Activated CD4-positive, alpha-beta memory T cell treated with anti-CD3 and anti-CD28 coated beads for 36 hours (primary cell): ENCODE data around the gene CAMK2G. TPM values are rescaled to one million over a fixed set of nuclear protein-coding genes. Genes with fewer than 3 reads are reported as not detected.
"Not testable (repeated sequence)": the region's sequence is repeated elsewhere in the genome, so short reads cannot be mapped to it uniquely, and the experiment has no call there.

Experiments used
- CTCF ChIA-PET: fragments of 350-600 bp; sonication (Branson Sonifier 250); formaldehyde crosslinking; loops from one replicate; lab custom pipeline; 2021; ENCODE audit warnings: antibody characterized with exemption, inconsistent platforms; lab: Charles Lee
- POLR2A ChIA-PET: fragments of 350-600 bp; sonication (Branson Sonifier 250); formaldehyde crosslinking; loops from one replicate; lab custom pipeline; 2021; ENCODE audit warnings: antibody characterized with exemption; lab: Charles Lee
- DNase-seq: peaks from one replicate; pipeline ENCODE4 v3.0.0-alpha.2; 2020
- H3K27ac Mint-ChIP-seq: one replicate; pipeline ENCODE4 v1.8.0; 2021; ENCODE audit warnings: mixed read lengths
- H3K27me3 Mint-ChIP-seq: one replicate; pipeline ENCODE4 v1.8.0; 2021; ENCODE audit warnings: mixed read lengths
- H3K36me3 Mint-ChIP-seq: one replicate; pipeline ENCODE4 v1.8.0; 2021; ENCODE audit warnings: mixed read lengths
- H3K4me1 Mint-ChIP-seq: one replicate; pipeline ENCODE4 v1.8.0; 2021; ENCODE audit warnings: low read depth, mixed read lengths
- H3K4me3 Mint-ChIP-seq: one replicate; pipeline ENCODE4 v1.8.0; 2021; ENCODE audit warnings: mild to moderate bottlenecking, mixed read lengths
- H3K9me3 Mint-ChIP-seq: one replicate; pipeline ENCODE4 v1.8.0; 2021; ENCODE audit warnings: mixed read lengths
- intact Hi-C: fragments of 100-400 bp; cut with micrococcal nuclease; formaldehyde crosslinking; loops from one replicate; pipeline ENCODE4 v1.15.1; 2023
- total RNA-seq, 2 experiments: library from RNA; stranded (reverse); gene quantifications; one replicate each; pipeline ENCODE4 v1.2.3, GENCODE V29; 2021

The CAMK2G gene
- total RNA-seq = 10 to 100 TPM; 20.8 to 21.5 TPM

DNA sequence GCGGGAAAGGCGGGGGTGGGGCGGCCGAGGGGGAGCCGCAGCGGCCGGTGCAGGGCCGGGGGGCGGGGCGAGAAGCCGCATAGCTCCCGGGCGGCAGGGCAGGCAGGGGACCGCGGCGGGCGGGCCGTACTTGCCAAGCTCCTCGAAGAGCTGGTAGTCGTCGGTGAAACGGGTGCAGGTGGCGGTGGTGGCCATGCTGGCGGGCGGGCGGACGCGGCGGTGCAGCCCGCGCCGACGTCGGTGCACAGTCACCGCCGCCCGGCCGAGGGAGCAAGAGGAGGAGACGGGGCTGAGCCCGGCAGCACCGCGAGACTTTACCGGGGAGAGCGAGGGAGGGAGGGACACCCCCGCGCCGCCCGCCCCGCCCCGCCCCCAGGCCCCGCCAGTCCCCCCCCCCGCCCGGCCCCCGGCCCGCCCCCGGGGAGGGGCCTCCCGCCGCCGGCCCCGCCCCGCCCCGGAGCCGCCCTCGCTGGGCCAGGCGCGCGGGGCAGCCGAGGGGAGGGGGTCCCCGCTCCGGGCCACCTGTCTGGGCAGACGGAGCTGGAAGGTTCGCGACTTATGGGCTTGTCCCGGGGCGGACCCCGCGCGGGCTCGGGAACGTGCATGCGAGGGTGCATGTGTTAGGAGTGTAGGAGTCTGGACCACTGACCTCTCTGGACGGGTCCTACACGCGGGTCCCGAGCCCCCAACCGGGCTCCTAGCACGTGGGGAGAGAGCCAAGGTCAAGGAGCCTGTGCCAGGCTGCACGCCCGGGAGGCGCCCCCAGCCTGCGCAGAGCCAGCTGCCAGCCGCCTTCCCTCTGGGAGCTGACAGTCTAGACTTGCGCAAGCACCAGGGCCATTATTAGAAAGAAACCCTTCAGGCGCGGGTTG is at the start of gene CAMK2G:
TSS of gene CAMK2G (minus strand) at position 289 of the 872 bp plus-strand sequence. CDS start at position 195, 94 bp downstream.
- H3K36me3 Mint-ChIP-seq = peaks cover 3% of the 10 kb centered on the region
- H3K9me3 Mint-ChIP-seq = no peaks in the 10 kb centered on the region
- intact Hi-C loops = loop anchor here (1.0 to 5.0 kb wide), 5 partner anchors 9 to 92 kb away; partner anchors contain the start of genes CHCHD1 and NDST2
- no peaks in the 10 kb centered on the region for H3K27me3 Mint-ChIP-seq
- DNase-seq = peak; percentile 89
- ChIA-PET POLR2A (interaction anchor here (0.9 to 2.5 kb wide), 5 partner anchors 9 to 25 kb away, joined by 3 to 7 read pairs (median 4); no protein-coding TSS in a partner anchor), CTCF (interaction anchor here (0.6 to 13.8 kb wide), 6 partner anchors 9 to 259 kb away, joined by 3 to 486 read pairs (median 4); no protein-coding TSS in a partner anchor)
- peaks cover 54% of the 10 kb centered on the region for H3K4me1 Mint-ChIP-seq
- H3K4me3 Mint-ChIP-seq = peak within 1 kb of the TSS; percentile 78
- peak within 1 kb of the TSS; percentile 66 for H3K27ac Mint-ChIP-seq

DNA sequence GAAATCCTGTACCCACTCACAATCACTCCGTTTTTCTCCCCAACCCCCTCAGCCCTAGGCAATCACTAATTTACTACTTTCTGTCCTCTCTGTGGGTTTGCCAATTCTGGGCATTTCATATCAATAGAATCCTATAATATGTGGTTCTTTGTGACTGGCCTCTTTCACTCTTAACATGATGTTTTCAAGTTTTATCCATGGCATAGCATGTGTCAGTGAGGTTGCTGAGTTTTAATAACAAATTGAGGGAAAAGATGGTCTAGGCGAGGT is 48.4 kb upstream of the CAMK2G start:
- Mint-ChIP-seq H3K9me3 (peaks cover 6% of the 10 kb centered on the region), H3K4me3 (no peak overlapping the region), H3K36me3 (peaks cover 8% of the 10 kb centered on the region), H3K27ac (no peak overlapping the region), H3K4me1 (peaks cover 22% of the 10 kb centered on the region), H3K27me3 (peaks cover 20% of the 10 kb centered on the region)
- ChIA-PET CTCF (no interaction called here), POLR2A (no interaction called here)
- no peak for DNase-seq
- intact Hi-C loops = loop anchor here (1.0 kb wide), 1 partner anchor 11 kb away; the partner anchor contains the start of gene PLAU

DNA sequence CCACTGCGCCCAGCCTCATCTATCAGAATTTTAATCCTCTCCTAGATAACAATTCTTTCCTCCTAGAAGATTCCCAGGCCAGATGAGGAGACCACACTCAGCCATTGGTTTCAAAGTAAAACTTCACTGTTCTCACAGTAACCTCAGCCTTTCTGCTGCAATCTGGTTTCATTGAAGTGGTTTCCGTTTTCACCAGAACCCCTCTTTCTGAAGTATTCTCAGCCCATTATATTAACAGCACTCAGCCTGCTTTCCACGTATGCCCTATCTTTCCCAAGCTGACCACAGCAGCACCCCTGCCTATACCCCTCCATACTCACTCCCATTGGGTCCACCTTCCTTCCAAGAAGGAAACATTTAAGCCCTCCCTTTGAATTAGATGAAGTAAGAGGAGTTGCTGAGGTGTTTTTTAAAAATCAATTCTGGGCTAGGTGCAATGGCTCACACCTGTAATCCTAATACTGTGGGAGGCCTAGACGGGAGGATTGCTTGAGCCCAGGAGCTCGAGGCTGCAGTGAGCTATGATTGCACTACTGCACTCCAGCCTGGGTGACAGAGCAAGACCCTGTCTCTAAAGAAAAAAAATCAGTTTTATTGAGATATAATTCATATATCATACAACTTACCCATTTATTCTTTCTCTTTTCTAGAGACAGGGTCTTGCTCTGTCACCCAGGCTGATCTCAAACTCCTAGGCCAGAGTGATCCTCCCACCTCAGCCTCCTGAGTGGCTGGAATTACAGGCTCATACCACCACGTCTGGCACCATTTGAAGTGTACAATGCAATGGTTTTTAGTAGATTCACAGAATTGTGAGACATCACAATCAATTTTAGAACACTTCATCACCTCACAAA is 47.9 kb upstream of the CAMK2G start:
- Mint-ChIP-seq H3K9me3 (peaks cover 6% of the 10 kb centered on the region), H3K27me3 (peaks cover 20% of the 10 kb centered on the region), H3K4me1 (peaks cover 23% of the 10 kb centered on the region), H3K27ac (no peak overlapping the region), H3K36me3 (peaks cover 8% of the 10 kb centered on the region), H3K4me3 (no peak overlapping the region)
- ChIA-PET POLR2A (no interaction called here), CTCF (interaction anchor here (1.9 kb wide), 1 partner anchor 36 kb away, joined by 5 read pairs; no protein-coding TSS in a partner anchor)
- peak; percentile 37 for DNase-seq
- intact Hi-C loops = loop anchor here (1.0 kb wide), 1 partner anchor 11 kb away; the partner anchor contains the start of gene PLAU

DNA sequence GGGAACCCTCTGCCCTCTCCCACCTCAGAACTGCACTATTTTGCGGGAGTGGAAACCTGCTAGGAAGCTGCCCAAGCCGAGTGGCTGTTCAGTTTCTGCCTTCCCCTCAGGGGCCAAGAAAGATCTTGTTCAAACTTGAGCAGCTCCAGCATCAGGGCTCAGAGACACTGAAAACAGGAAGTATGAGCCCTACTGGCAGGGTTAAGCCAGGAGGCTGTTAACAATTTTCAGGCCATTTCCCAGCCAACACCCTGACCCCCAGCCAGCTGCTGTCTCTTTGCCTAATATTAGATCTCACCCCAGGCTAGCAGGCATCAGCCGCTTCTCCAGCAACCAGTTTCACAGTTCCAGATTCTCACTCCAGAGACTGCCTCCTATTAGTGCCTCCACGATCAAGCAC is 45.7 kb upstream of the CAMK2G start:
- Mint-ChIP-seq H3K9me3 (peaks cover 6% of the 10 kb centered on the region), H3K4me3 (no peak overlapping the region), H3K27me3 (peaks cover 18% of the 10 kb centered on the region), H3K27ac (no peak overlapping the region), H3K4me1 (peaks cover 26% of the 10 kb centered on the region), H3K36me3 (peaks cover 10% of the 10 kb centered on the region)
- intact Hi-C loops = no loop called here
- POLR2A ChIA-PET = no interaction called here
- DNase-seq = no peak
- CTCF ChIA-PET = interaction anchor here (0.9 to 5.1 kb wide), 4 partner anchors 20 to 161 kb away, joined by 3 to 20 read pairs (median 4); no protein-coding TSS in a partner anchor

DNA sequence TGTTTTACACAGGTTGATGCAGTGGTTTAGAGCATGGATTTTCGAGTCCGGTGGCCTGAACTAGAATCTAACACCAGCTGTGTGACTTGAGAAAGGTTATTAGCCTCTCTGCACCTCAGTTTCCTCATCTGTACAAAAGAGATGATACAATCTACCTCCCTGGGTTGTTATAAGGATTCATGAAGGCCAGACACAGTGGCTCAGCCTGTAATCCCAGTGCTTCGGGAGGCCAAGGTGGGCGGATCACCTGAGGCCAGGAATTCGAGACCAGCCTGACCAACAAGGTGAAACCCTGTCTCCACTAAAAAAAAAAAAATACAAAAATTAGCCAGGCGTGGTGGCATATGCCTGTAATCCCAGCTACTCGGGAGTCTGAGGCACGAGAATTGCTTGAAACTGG is 45.1 kb upstream of the CAMK2G start:
- H3K27me3 Mint-ChIP-seq = peaks cover 15% of the 10 kb centered on the region
- CTCF ChIA-PET = interaction anchor here (0.9 to 5.1 kb wide), 3 partner anchors 21 to 162 kb away, joined by 3 to 20 read pairs (median 4); no protein-coding TSS in a partner anchor
- H3K27ac Mint-ChIP-seq, DNase-seq, H3K9me3 Mint-ChIP-seq, intact Hi-C loops, H3K4me3 Mint-ChIP-seq, POLR2A ChIA-PET, H3K36me3 Mint-ChIP-seq: not testable (repeated sequence)
- H3K4me1 Mint-ChIP-seq = peaks cover 26% of the 10 kb centered on the region

DNA sequence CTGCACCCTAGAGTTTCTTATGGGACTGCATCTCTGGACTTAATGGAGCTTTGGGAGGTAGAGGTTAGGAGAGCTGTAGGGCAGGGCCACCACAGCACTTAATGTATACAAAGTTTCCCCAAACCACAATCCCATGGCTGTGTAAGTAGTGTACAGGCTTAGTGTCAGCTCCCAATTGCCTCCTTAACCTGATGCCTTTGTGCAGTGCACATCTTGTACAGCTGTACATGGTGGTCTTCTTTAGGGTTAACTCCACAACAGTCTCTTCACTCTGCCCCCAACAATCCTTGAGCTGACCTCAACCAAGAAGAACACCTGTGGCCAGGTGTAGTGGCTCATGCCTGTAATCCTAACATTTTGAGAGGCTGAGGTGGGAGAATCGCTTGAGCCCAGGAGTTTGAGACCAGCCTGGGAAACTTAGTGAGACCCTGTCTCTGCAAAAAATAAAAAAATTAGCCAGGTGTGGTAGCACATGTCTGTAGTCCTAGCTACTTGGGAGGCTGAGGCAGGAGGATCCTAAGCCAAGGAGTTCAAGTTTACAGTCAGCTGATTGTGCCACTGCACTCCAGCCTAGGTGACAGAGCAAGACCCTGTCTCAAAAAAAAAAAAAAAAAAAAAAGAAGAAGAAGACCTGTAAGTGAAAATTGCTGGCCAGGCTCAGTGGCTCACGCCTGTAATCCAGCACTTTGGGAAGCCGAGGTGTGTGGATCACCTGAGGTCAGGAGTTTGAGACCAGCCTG is 43.4 kb upstream of the CAMK2G start:
- DNase-seq = no peak
- ChIA-PET POLR2A (no interaction called here), CTCF (interaction anchor here (0.9 to 5.1 kb wide), 3 partner anchors 8 to 31 kb away, joined by 3 to 20 read pairs (median 8); no protein-coding TSS in a partner anchor)
- Mint-ChIP-seq H3K4me1 (peaks cover 21% of the 10 kb centered on the region), H3K27ac (no peak overlapping the region), H3K9me3 (peaks cover 6% of the 10 kb centered on the region), H3K27me3 (peaks cover 16% of the 10 kb centered on the region), H3K36me3 (peaks cover 10% of the 10 kb centered on the region), H3K4me3 (no peak overlapping the region)
- intact Hi-C loops = no loop called here

DNA sequence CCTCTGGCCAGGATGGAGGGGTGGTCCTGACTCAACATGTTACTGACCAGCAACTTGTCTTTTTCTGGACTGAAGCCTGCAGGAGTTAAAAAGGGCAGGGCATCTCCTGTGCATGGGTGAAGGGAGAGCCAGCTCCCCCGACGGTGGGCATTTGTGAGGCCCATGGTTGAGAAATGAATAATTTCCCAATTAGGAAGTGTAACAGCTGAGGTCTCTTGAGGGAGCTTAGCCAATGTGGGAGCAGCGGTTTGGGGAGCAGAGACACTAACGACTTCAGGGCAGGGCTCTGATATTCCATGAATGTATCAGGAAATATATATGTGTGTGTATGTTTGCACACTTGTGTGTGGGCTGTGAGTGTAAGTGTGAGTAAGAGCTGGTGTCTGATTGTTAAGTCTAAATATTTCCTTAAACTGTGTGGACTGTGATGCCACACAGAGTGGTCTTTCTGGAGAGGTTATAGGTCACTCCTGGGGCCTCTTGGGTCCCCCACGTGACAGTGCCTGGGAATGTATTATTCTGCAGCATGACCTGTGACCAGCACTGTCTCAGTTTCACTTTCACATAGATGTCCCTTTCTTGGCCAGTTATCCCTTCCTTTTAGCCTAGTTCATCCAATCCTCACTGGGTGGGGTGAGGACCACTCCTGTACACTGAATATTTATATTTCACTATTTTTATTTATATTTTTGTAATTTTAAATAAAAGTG is 42.6 kb upstream of the CAMK2G start:
- ChIA-PET CTCF (interaction anchor here (0.6 to 5.1 kb wide), 3 partner anchors 23 to 34 kb away, joined by 3 to 20 read pairs (median 8); no protein-coding TSS in a partner anchor), POLR2A (no interaction called here)

DNA sequence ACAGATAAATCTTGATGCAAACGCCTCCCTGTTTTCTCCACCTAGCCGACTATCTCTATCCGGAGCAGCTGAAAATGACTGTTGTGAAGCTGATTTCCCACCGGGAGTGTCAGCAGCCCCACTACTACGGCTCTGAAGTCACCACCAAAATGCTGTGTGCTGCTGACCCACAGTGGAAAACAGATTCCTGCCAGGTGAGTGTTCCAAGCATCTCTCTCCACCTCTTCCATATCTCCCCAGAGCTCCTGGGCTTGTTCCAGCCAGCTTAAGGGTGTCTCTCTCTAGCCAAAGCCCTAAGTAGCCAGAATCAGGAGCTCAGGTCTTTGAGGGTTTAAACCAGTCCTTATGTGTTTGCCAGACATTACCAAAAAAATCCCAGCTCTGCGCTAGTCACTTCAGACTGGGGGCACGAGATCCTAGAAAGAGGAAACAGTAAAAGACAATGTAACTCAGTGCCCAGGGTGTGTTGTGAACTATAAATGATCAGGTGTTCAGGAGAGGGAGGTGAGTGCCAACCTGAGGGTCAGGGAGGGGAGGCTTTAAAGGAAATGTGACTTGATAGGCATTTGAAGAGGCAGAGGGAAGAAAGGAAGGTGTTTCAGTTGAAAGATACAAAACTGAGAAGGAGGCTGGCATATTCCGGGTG is 41.0 kb upstream of the CAMK2G start:
- peaks cover 31% of the 10 kb centered on the region for H3K27me3 Mint-ChIP-seq

More for the DNA sequence above, 42.6 kb upstream of the CAMK2G start:
- Mint-ChIP-seq H3K36me3 (peaks cover 10% of the 10 kb centered on the region), H3K9me3 (peaks cover 6% of the 10 kb centered on the region), H3K4me1 (peaks cover 15% of the 10 kb centered on the region), H3K27ac (no peak overlapping the region), H3K27me3 (peaks cover 19% of the 10 kb centered on the region), H3K4me3 (no peak overlapping the region)
- intact Hi-C loops = no loop called here
- DNase-seq = no peak

DNA sequence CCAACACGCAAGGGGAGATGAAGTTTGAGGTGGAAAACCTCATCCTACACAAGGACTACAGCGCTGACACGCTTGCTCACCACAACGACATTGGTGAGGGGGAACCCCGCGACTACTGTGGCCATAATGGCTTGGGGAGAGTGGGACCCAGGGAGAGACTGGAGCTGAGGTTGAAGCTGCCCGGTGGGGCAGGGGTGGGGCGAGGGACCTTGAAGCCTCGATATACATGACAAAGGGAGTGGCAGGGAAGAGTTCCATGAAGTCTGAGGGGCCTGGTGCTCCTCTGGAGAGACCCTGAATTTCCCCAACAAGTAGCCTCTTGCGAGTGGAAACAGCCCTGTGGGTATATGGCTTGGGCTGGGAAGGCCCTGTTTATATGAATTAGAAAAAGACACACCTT is 39.7 kb upstream of the CAMK2G start:
- intact Hi-C loops = no loop called here
- DNase-seq = no peak
- POLR2A ChIA-PET = interaction anchor here (0.6 kb wide), 1 partner anchor 50 kb away, joined by 3 read pairs; no protein-coding TSS in a partner anchor
- peaks cover 29% of the 10 kb centered on the region for H3K4me1 Mint-ChIP-seq
- H3K27ac Mint-ChIP-seq = no peak overlapping the region
- peaks cover 6% of the 10 kb centered on the region for H3K9me3 Mint-ChIP-seq
- no peak overlapping the region for H3K4me3 Mint-ChIP-seq
- H3K27me3 Mint-ChIP-seq = peaks cover 33% of the 10 kb centered on the region
- peaks cover 6% of the 10 kb centered on the region for H3K36me3 Mint-ChIP-seq
- CTCF ChIA-PET = interaction anchor here (1.9 kb wide), 1 partner anchor 27 kb away, joined by 7 read pairs; no protein-coding TSS in a partner anchor

More for the DNA sequence above, 41.0 kb upstream of the CAMK2G start:
- H3K27ac Mint-ChIP-seq = no peak overlapping the region
- ChIA-PET POLR2A (no interaction called here), CTCF (interaction anchor here (1.9 kb wide), 1 partner anchor 25 kb away, joined by 7 read pairs; no protein-coding TSS in a partner anchor)
- H3K36me3 Mint-ChIP-seq = peaks cover 10% of the 10 kb centered on the region
- no peak for DNase-seq
- peaks cover 22% of the 10 kb centered on the region for H3K4me1 Mint-ChIP-seq
- intact Hi-C loops = no loop called here
- H3K4me3 Mint-ChIP-seq = no peak overlapping the region
- H3K9me3 Mint-ChIP-seq = peaks cover 6% of the 10 kb centered on the region

DNA sequence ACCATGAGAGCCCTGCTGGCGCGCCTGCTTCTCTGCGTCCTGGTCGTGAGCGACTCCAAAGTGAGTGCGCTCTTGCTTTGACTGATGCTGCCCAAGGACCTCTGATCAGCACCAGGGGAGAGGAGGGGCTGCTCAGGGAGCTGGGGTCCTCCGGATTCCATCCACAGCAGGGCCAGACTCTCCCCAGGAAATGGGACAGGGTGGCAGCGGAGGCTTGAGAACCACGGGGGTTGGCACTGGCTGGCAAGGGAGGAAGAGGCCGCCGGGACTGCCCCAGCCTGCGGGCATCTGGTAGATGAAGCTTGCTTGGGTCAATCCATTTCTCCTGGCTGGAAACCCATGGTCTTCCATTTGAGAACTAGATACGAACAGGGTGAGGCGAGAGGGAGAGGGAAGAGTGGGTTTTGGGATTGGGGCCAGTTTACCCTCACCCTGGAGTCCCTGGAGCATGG is 37.2 kb upstream of the CAMK2G start:
- peak overlapping the region; percentile 75 for H3K4me3 Mint-ChIP-seq
- no peaks in the 10 kb centered on the region for H3K9me3 Mint-ChIP-seq
- intact Hi-C loops = loop anchor here (1.0 kb wide), 1 partner anchor 11 kb away; no protein-coding TSS in a partner anchor
- H3K27ac Mint-ChIP-seq = no peak overlapping the region
- H3K27me3 Mint-ChIP-seq = peaks cover 37% of the 10 kb centered on the region
- DNase-seq = no peak
- H3K4me1 Mint-ChIP-seq = peaks cover 36% of the 10 kb centered on the region
- H3K36me3 Mint-ChIP-seq = peaks cover 2% of the 10 kb centered on the region
- ChIA-PET CTCF (interaction anchor here (0.6 to 1.5 kb wide), 5 partner anchors 23 to 170 kb away, joined by 3 to 9 read pairs (median 4); no protein-coding TSS in a partner anchor), POLR2A (no interaction called here)
